GM12878 (cell line): Measurements from ENCODE around the gene ASMTL. TPM values are rescaled to one million over a fixed set of nuclear protein-coding genes. Genes with fewer than 3 reads are reported as not detected.

Experiments used
- ATAC-seq: fragments of 200-7000 bp; cut with Tn5 transposase; 3 replicates; pipeline ENCODE4 v1.9.1; 2020; ENCODE audit warnings: mild to moderate bottlenecking, moderate library complexity
- BruUV-seq: library from RNA; stranded (reverse); fragments of 400-500 nt; replicated peaks from 2 replicates; lab custom pipeline; 2021; lab: Mats Ljungman, UMichigan
- CTCF ChIA-PET: fragments of 300-600 bp; sonication (Branson Sonifier 250); formaldehyde crosslinking; extraction: SDS; loops from one replicate; lab custom pipeline; 2021; ENCODE audit warnings: inconsistent platforms; lab: Yijun Ruan, JAX
- POLR2A ChIA-PET: fragments of 350-600 bp; formaldehyde crosslinking; extraction: SDS; loops from one replicate; lab custom pipeline; 2021; ENCODE audit warnings: inconsistent platforms; lab: Charles Lee
- RAD21 ChIA-PET: fragments of 300-600 bp; sonication (Branson Sonifier 250); formaldehyde crosslinking; loops from one replicate; lab custom pipeline; 2023; ENCODE audit warnings: antibody characterized with exemption; ENCODE audit not compliant: unreplicated experiment; lab: Charles Lee
- SMC1A ChIA-PET: fragments of 300-600 bp; sonication (Branson Sonifier 250); formaldehyde crosslinking; loops from one replicate; lab custom pipeline; 2023; ENCODE audit not compliant: unreplicated experiment, uncharacterized antibody; lab: Charles Lee
- DNase-seq: peaks from one replicate; pipeline ENCODE4 v3.0.0-alpha.2; 2011; ENCODE audit warnings: low read depth, low spot score
- FAIRE-seq: peaks from 3 replicates; lab custom pipeline; 2011; peaks lifted over from hg19 to GRCh38; lab: Jason Lieb, UNC
- H2AFZ ChIP-seq: 2 replicates; pipeline ENCODE4 v1.6.0; 2011; ENCODE audit warnings: low read depth, low read length, control low read depth; ENCODE audit not compliant: control insufficient read depth
- H3K27ac ChIP-seq: 2 replicates; pipeline ENCODE4 v1.5.1; 2011; ENCODE audit warnings: control low read depth; ENCODE audit not compliant: control insufficient read depth, insufficient read depth
- H3K27me3 ChIP-seq, 2 experiments: replicated peaks in 1 of 2; 2 replicates each; pipeline versions ENCODE4 v1.6.0 to v1.6.1; 2011; ENCODE audit warnings: low read length in 1 of 2; ENCODE audit not compliant: control insufficient read depth in 2 of 2, insufficient read depth in 2 of 2
- H3K36me3 ChIP-seq, 2 experiments: 2 replicates each; pipeline ENCODE4 v1.5.1; 2011; ENCODE audit warnings: low read length in 1 of 2; ENCODE audit not compliant: control insufficient read depth in 2 of 2, insufficient read depth in 2 of 2
- H3K4me1 ChIP-seq: 2 replicates; pipeline ENCODE4 v1.6.1; 2011; ENCODE audit warnings: mild to moderate bottlenecking, low read length, moderate library complexity, mixed read lengths; ENCODE audit not compliant: control insufficient read depth, insufficient read depth
- H3K4me2 ChIP-seq: 2 replicates; pipeline ENCODE4 v1.6.0; 2011; ENCODE audit warnings: control low read depth; ENCODE audit not compliant: control insufficient read depth, insufficient read depth
- H3K4me3 ChIP-seq: fragments of 200-600 bp; sonication (generic); 2 replicates; pipeline ENCODE4 v1.5.1; 2016
- H3K79me2 ChIP-seq: 2 replicates; pipeline ENCODE4 v1.6.0; 2011; ENCODE audit warnings: low read length; ENCODE audit not compliant: control insufficient read depth, insufficient read depth
- H3K9ac ChIP-seq: 2 replicates; pipeline ENCODE4 v1.8.0; 2011; ENCODE audit warnings: low read length, control low read depth, mixed read lengths; ENCODE audit not compliant: control insufficient read depth, insufficient read depth
- H3K9me3 ChIP-seq: replicated peaks from 3 replicates; pipeline ENCODE4 v1.5.1; 2011; ENCODE audit warnings: mild to moderate bottlenecking, low read length; ENCODE audit not compliant: control insufficient read depth, insufficient read depth
- H4K20me1 ChIP-seq: 2 replicates; pipeline ENCODE4 v1.6.0; 2011; ENCODE audit not compliant: control insufficient read depth, insufficient read depth
- BACH1 ChIP-seq: fragments of 450-650 bp; IDR thresholded peaks from 2 replicates; pipeline ENCODE4 v1.6.1; 2017; ENCODE audit warnings: mild to moderate bottlenecking, borderline replicate concordance
- CBX5 ChIP-seq: sonication (generic); IDR thresholded peaks from 2 replicates; pipeline ENCODE4 v1.6.1; 2016; ENCODE audit warnings: low read depth, moderate library complexity, mild to moderate bottlenecking, inconsistent platforms
- CREB1 ChIP-seq: IDR thresholded peaks from 2 replicates; pipeline ENCODE4 v1.6.1; 2012; ENCODE audit warnings: low read depth, mild to moderate bottlenecking, inconsistent platforms
- DPF2 ChIP-seq: fragments of 450-650 bp; IDR thresholded peaks from 2 replicates; pipeline ENCODE4 v1.6.1; 2017; ENCODE audit warnings: mild to moderate bottlenecking
- EZH2 ChIP-seq: IDR thresholded peaks from 2 replicates; pipeline ENCODE4 v1.6.1; 2012; ENCODE audit warnings: low read depth, mild to moderate bottlenecking, control low read depth, inconsistent platforms, low read length, borderline replicate concordance; ENCODE audit not compliant: control insufficient read depth
- IKZF2 ChIP-seq, 2 experiments: fragments of 450-650 bp; IDR thresholded peaks; 2 replicates each; pipeline ENCODE4 v1.6.1; 2017; ENCODE audit warnings: mild to moderate bottlenecking in 2 of 2, moderate library complexity in 2 of 2
- JUND ChIP-seq: IDR thresholded peaks from 2 replicates; pipeline ENCODE4 v1.6.1; 2012; ENCODE audit warnings: low read depth, mild to moderate bottlenecking, low read length, improper control_type of control experiment, moderate library complexity
- MYC ChIP-seq: IDR thresholded peaks from 2 replicates; pipeline ENCODE4 v1.6.1; 2011; ENCODE audit warnings: mild to moderate bottlenecking, low read length, moderate library complexity, inconsistent platforms; ENCODE audit not compliant: insufficient read depth, insufficient replicate concordance, insufficient read length, severe bottlenecking
- NR2C2 ChIP-seq: IDR thresholded peaks from 2 replicates; pipeline ENCODE4 v1.6.1; 2011; ENCODE audit warnings: borderline replicate concordance, low read depth; ENCODE audit not compliant: control insufficient read depth, insufficient read length
- POLR2AphosphoS5 ChIP-seq: IDR thresholded peaks from 2 replicates; pipeline ENCODE4 v1.6.1; 2011; ENCODE audit warnings: mild to moderate bottlenecking, low read length, inconsistent platforms
- RCOR1 ChIP-seq: conservative IDR thresholded peaks from 2 replicates; pipeline ENCODE4 v1.6.1; 2012; ENCODE audit warnings: low read depth, low read length, improper control_type of control experiment
- SIX5 ChIP-seq: IDR thresholded peaks from 2 replicates; pipeline ENCODE4 v1.6.1; 2011; ENCODE audit warnings: mild to moderate bottlenecking, low read depth, low read length, moderate library complexity; ENCODE audit not compliant: severe bottlenecking
- ZSCAN29 ChIP-seq: fragments of 450-650 bp; IDR thresholded peaks from 2 replicates; pipeline ENCODE4 v1.6.1; 2017; ENCODE audit warnings: mild to moderate bottlenecking, moderate library complexity
- WGBS: methylation state at CpG from one replicate; pipeline ENCODE4 v1.1.6; 2016; ENCODE audit warnings: low lambda C conversion rate; ENCODE audit not compliant: insufficient replicate concordance, insufficient coverage; ENCODE audit errors: missing lambda C conversion rate; 5-methylcytosine and 5-hydroxymethylcytosine counted together
- in situ Hi-C: fragments of 300-500 bp; cut with MboI; formaldehyde crosslinking; loops from 9 replicates; pipeline ENCODE4 v1.14.3; 2018; ENCODE audit warnings: mixed read lengths
- intact Hi-C: fragments of 100-400 bp; cut with micrococcal nuclease; formaldehyde crosslinking; loops from one replicate; pipeline ENCODE4 v1.14.2; 2022; ENCODE audit not compliant: unreplicated experiment
- polyA plus RNA-seq, 11 experiments: library from polyadenylated mRNA; depleted of rRNA in 4 of 11; unstranded in 6 of 11; stranded (reverse) in 5 of 11; fragments of >200 nt; fragmentation: Nextera tagmentation in 4 of 11; fragmentation: Illumina TruSeq in 1 of 11; extraction: Ambion mirVana in 4 of 11; extraction: Trizol in 1 of 11; gene quantifications; 1 replicate in 1 of 11; 2 replicates in 10 of 11; pipeline versions ENCODE4 v1.2.1 to v1.2.3, GENCODE V29; 2011 to 2016; ENCODE audit warnings: inconsistent platforms in 2 of 11, missing spikeins in 2 of 11, low read depth in 1 of 11
- total RNA-seq, 4 experiments: library from RNA; depleted of rRNA in 3 of 4; stranded (reverse); fragments of >200 nt in 3 of 4; fragmentation: Illumina TruSeq in 1 of 4; extraction: Trizol in 1 of 4; gene quantifications; 2 replicates each; pipeline versions ENCODE4 v1.2.1 to v1.2.3, GENCODE V29; 2013 to 2021
- TF ChIP-seq, protein P1 (sequence below): IDR thresholded peaks from 2 replicates; pipeline ENCODE4 v1.6.1; 2012; ENCODE audit warnings: improper control_type of control experiment, low read depth, low read length; ENCODE audit not compliant: insufficient replicate concordance

ASMTL gene
- total and polyA plus RNA-seq, 10 of the 15 experiments (the other 5 are each of a cell fraction or from before 2014, with no cell fraction given): 1.6 to 51.9 (median 32.1) TPM

DNA sequence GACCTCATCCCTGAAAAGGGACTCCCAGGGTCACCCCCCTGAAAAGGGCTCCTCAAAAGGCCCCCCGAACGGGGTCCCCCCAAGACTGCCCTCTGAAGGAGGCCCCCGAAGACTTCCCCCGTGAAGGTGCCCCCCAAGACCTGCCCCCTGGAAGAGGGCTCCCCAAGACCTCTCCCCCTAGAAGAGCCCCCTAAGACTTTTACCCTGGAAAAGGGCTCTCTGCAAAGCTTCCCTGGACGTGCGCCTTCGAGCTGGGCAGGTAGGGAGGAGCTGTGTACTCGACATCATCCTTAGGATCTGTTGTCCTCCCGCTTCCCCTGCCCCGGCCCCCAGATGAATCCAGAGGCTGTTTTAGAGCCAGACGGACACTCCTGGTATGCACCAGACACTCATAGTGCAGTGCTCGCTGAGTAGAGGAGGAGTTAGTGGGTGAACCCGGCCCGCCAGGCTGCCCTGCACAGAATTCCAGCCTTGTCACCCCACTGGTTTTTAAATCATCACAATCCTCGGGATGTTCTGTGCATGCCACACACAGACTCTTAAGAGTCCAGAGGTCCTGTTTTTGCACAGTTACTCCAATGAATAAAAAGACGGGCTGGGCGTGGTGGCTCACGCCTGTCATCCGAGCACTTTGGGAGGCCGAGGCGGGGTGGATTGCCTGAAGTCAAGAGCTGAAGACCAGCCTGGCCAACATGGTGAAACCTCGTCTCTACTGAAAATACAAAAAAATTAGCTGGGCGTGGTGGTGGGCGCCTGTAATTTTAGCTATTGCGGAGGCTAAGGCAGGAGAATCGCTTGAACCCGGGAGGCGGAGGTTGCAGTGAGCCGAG lies 55.1 kb downstream of the ASMTL start (continued):
- TF ChIP-seq, protein P1, sequence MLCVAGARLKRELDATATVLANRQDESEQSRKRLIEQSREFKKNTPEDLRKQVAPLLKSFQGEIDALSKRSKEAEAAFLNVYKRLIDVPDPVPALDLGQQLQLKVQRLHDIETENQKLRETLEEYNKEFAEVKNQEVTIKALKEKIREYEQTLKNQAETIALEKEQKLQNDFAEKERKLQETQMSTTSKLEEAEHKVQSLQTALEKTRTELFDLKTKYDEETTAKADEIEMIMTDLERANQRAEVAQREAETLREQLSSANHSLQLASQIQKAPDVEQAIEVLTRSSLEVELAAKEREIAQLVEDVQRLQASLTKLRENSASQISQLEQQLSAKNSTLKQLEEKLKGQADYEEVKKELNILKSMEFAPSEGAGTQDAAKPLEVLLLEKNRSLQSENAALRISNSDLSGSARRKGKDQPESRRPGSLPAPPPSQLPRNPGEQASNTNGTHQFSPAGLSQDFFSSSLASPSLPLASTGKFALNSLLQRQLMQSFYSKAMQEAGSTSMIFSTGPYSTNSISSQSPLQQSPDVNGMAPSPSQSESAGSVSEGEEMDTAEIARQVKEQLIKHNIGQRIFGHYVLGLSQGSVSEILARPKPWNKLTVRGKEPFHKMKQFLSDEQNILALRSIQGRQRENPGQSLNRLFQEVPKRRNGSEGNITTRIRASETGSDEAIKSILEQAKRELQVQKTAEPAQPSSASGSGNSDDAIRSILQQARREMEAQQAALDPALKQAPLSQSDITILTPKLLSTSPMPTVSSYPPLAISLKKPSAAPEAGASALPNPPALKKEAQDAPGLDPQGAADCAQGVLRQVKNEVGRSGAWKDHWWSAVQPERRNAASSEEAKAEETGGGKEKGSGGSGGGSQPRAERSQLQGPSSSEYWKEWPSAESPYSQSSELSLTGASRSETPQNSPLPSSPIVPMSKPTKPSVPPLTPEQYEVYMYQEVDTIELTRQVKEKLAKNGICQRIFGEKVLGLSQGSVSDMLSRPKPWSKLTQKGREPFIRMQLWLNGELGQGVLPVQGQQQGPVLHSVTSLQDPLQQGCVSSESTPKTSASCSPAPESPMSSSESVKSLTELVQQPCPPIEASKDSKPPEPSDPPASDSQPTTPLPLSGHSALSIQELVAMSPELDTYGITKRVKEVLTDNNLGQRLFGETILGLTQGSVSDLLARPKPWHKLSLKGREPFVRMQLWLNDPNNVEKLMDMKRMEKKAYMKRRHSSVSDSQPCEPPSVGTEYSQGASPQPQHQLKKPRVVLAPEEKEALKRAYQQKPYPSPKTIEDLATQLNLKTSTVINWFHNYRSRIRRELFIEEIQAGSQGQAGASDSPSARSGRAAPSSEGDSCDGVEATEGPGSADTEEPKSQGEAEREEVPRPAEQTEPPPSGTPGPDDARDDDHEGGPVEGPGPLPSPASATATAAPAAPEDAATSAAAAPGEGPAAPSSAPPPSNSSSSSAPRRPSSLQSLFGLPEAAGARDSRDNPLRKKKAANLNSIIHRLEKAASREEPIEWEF: no peak

DNA sequence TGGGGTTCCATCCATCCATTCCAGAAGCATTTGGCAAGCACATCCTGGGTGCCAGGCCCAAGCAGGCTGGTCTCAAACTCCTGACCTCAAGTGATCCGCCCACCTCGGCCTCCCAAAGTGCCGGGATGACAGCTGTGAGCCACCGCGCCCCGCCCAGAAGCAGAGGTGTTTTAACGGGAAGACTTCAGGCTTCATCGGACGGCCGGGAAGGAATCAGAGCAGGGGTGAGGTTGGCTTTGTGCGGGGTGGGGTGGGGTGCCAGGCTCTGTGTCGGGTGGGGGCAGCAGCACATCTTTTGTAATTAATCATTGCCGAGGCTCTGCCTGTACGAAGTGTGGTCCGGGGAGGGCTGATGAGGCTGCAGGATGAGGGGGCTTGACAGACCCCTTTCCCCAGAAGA lies 55.7 kb downstream of the ASMTL start:
- SMC1A ChIA-PET: no interaction called here
- RAD21 ChIA-PET: no interaction called here
- Histone ChIP-seq H3K4me2 (no peak overlapping the region), H2AFZ (no peak overlapping the region), H3K4me3 (no peak overlapping the region), H3K36me3 (peaks cover 0 to 9% of the 10 kb centered on the region in 2 experiments; a peak in 3 of 4 replicates), H4K20me1 (no peaks in the 10 kb centered on the region), H3K4me1 (peaks cover 3% of the 10 kb centered on the region; the same call in 1 of the 2 replicates), H3K27ac (no peak overlapping the region), H3K9ac (no peak overlapping the region), H3K9me3 (no peaks in the 10 kb centered on the region), H3K79me2 (peaks cover 31% of the 10 kb centered on the region), H3K27me3 (no peaks in the 10 kb centered on the region)
- 91% methylated on average over 12 of the region's 15 CpGs for WGBS
- CTCF ChIA-PET: no interaction called here
- in situ Hi-C loops (no loop called here), intact Hi-C loops (no loop called here)
- TF ChIP-seq MYC (no peak), BACH1 (no peak), JUND (no peak), POLR2AphosphoS5 (no peak; the same call in 1 of the 2 replicates), CREB1 (no peak), DPF2 (no peak), EZH2 (no peak), SIX5 (no peak), NR2C2 (no peak), RCOR1 (no peak), ZSCAN29 (no peak), CBX5 (no peak), IKZF2 (IDR thresholded peaks at IDR 0.05) (no peak)
- POLR2A ChIA-PET: no interaction called here
- no TSS peak for BruUV-seq
- FAIRE-seq (no peak), DNase-seq (no peak), ATAC-seq (no peak)
